Naive B cell (primary cell): ENCODE data around the gene NUDT6. TPM values are rescaled to one million over a fixed set of nuclear protein-coding genes. Genes with fewer than 3 reads are reported as not detected.
"Not testable (repeated sequence)": the region's sequence is repeated elsewhere in the genome, so short reads cannot be mapped to it uniquely, and the experiment has no call there.

Experiments
- ATAC-seq, 2 donors: fragments of 150-1000 bp; cut with Tn5 transposase; 2 replicates each; pipeline ENCODE4 v1.10.0; 2021; ENCODE audit warnings: low read depth in 2 of 2, mild to moderate bottlenecking in 2 of 2, moderate library complexity in 2 of 2
- DNase-seq: peaks from one replicate; pipeline ENCODE4 v3.0.0; 2022
- H3K27ac Mint-ChIP-seq, 6 donors: one replicate each; pipeline ENCODE4 v1.8.0; 2020 to 2022; ENCODE audit warnings: mild to moderate bottlenecking in 6 of 6, mixed read lengths in 6 of 6, moderate library complexity in 5 of 6, inconsistent platforms in 2 of 6
- H3K27me3 Mint-ChIP-seq, 3 donors: one replicate each; pipeline ENCODE4 v1.8.0; 2021 to 2022; ENCODE audit warnings: mixed read lengths in 3 of 3, mild to moderate bottlenecking in 1 of 3
- H3K36me3 Mint-ChIP-seq, 2 donors: one replicate each; pipeline ENCODE4 v1.8.0; 2020 to 2022; ENCODE audit warnings: mixed read lengths in 2 of 2, inconsistent platforms in 1 of 2, mild to moderate bottlenecking in 1 of 2
- H3K4me1 Mint-ChIP-seq, 3 donors: one replicate each; pipeline ENCODE4 v1.8.0; 2020 to 2022; ENCODE audit warnings: mixed read lengths in 3 of 3, inconsistent platforms in 1 of 3, mild to moderate bottlenecking in 1 of 3, moderate library complexity in 1 of 3
- H3K4me3 Mint-ChIP-seq, 8 donors: one replicate each; pipeline ENCODE4 v1.8.0; 2020 to 2022; ENCODE audit warnings: mild to moderate bottlenecking in 8 of 8, mixed read lengths in 8 of 8, moderate library complexity in 8 of 8, inconsistent platforms in 2 of 8
- H3K9me3 Mint-ChIP-seq, 7 donors: one replicate each; pipeline ENCODE4 v1.8.0; 2020 to 2022; ENCODE audit warnings: mixed read lengths in 7 of 7, mild to moderate bottlenecking in 5 of 7, inconsistent platforms in 2 of 7, moderate library complexity in 1 of 7
- polyA plus RNA-seq, 6 donors: library from polyadenylated mRNA; unstranded; fragments of 300-500 nt; fragmentation: Illumina TruSeq; gene quantifications; one replicate each; pipeline ENCODE4 v1.2.3, GENCODE V29; 2021; ENCODE audit warnings: low read depth in 6 of 6

Gene NUDT6
- polyA plus RNA-seq, 6 donors from 2014 or later = 0.73 to 2.6 (median 1.0) TPM; not detected in 1

GRCh38 chr4:122882857-122883735, 39.3 kb downstream of the NUDT6 start:
- ATAC-seq = no peak
- H3K36me3 Mint-ChIP-seq = peaks cover 6 to 11% of the 10 kb centered on the region in 2 donors
- H3K27me3 Mint-ChIP-seq = peaks cover 7 to 17% (median 15%) of the 10 kb centered on the region in 3 donors

GRCh38 chr4:122879001-122879400, 43.4 kb downstream of the NUDT6 start:
- H3K27me3 Mint-ChIP-seq = peaks cover 13 to 29% (median 22%) of the 10 kb centered on the region in 3 donors
- DNase-seq (no peak), ATAC-seq (no peak)
- H3K9me3 Mint-ChIP-seq = peaks cover 7 to 33% (median 17%) of the 10 kb centered on the region in 7 donors
- peaks cover 6 to 11% of the 10 kb centered on the region in 2 donors for H3K36me3 Mint-ChIP-seq
- no peaks in the 10 kb centered on the region for H3K4me1 Mint-ChIP-seq
- no peak overlapping the region for H3K4me3 Mint-ChIP-seq
- no peak overlapping the region for H3K27ac Mint-ChIP-seq

More at GRCh38 chr4:122882857-122883735, 39.3 kb downstream of the NUDT6 start:
- H3K4me1 Mint-ChIP-seq = no peaks in the 10 kb centered on the region
- no peak for DNase-seq
- peaks cover 7 to 33% (median 17%) of the 10 kb centered on the region in 7 donors for H3K9me3 Mint-ChIP-seq
- H3K27ac Mint-ChIP-seq = no peak overlapping the region
- no peak overlapping the region for H3K4me3 Mint-ChIP-seq

DNA sequence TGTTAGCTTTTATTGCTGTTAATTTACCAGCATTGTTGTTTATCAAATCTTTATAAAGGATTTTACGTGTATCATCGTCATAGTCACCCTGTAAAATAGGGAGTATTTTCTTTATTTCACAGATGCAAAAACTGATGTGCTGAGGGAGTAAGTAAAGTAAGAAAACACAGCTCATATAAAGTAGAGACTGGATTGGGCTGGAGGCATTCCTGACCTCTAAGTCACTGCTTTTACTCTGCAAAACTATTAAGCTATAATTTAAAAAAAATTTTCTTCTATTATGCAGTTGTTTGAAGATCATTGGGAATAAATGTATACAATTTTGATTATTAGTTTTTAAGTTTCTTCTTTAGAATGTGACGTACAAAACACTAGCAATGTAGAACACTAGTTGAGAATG, 45.9 kb downstream of the NUDT6 start:
- ATAC-seq (no peak), DNase-seq (no peak)
- no peaks in the 10 kb centered on the region for H3K4me1 Mint-ChIP-seq
- H3K9me3 Mint-ChIP-seq = peaks cover 9 to 26% (median 16%) of the 10 kb centered on the region in 7 donors
- no peak overlapping the region for H3K27ac Mint-ChIP-seq
- H3K36me3 Mint-ChIP-seq = peaks cover 4 to 16% of the 10 kb centered on the region in 2 donors
- H3K4me3 Mint-ChIP-seq = no peak overlapping the region
- peaks cover 32 to 44% (median 34%) of the 10 kb centered on the region in 3 donors for H3K27me3 Mint-ChIP-seq

DNA sequence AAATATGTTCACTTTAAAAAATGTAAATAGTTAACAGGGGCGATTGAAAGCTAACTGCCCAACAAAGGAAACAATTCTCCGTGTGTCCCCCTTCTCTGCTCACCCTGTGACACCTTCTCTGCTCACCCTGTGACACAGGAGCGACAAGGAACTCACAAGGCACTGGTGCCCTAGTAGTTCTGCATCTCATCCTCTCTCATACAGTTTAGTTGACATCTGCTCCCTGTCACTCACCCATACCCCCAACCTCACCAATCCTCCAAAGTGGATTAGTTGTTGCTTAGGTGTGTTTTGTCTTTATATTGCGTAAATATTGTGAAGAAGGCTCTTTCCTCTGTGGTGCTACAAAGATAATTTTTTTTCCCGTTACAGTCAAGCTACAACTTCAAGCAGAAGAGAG, 46.4 kb downstream of the NUDT6 start:
- Mint-ChIP-seq H3K36me3 (peaks cover 2 to 12% of the 10 kb centered on the region in 2 donors), H3K27ac (no peak overlapping the region), H3K4me3 (no peak overlapping the region), H3K4me1 (no peaks in the 10 kb centered on the region), H3K9me3 (peaks cover 4 to 23% (median 13%) of the 10 kb centered on the region in 7 donors), H3K27me3 (peaks cover 32 to 45% (median 36%) of the 10 kb centered on the region in 3 donors)
- ATAC-seq = no peak
- no peak for DNase-seq

- no peaks in the 10 kb centered on the region for H3K4me1 Mint-ChIP-seq
These were observed 48.4 kb downstream of the NUDT6 start for GRCh38 chr4:122873821-122874593.

GRCh38 chr4:122873146-122873545, 49.3 kb downstream of the NUDT6 start:
- no peak for DNase-seq
- Mint-ChIP-seq H3K36me3 (peaks cover 9 to 11% of the 10 kb centered on the region in 2 donors), H3K27me3 (peaks cover 24 to 47% (median 38%) of the 10 kb centered on the region in 3 donors), H3K4me1 (no peaks in the 10 kb centered on the region), H3K27ac (no peak overlapping the region), H3K9me3 (peaks cover 1 to 24% (median 7%) of the 10 kb centered on the region in 7 donors), H3K4me3 (no peak overlapping the region)
- ATAC-seq = no peak

More at GRCh38 chr4:122873821-122874593, 48.4 kb downstream of the NUDT6 start:
- Mint-ChIP-seq H3K9me3 (peaks cover 1 to 21% (median 6%) of the 10 kb centered on the region in 7 donors), H3K36me3 (peaks cover 9 to 11% of the 10 kb centered on the region in 2 donors), H3K27ac (no peak overlapping the region), H3K4me3 (no peak overlapping the region), H3K27me3 (peaks cover 24 to 53% (median 46%) of the 10 kb centered on the region in 3 donors)
- DNase-seq (no peak), ATAC-seq (no peak)

GRCh38 chr4:122868235-122868634, 54.2 kb downstream of the NUDT6 start:
- not testable (repeated sequence) for ATAC-seq, H3K4me1 Mint-ChIP-seq, DNase-seq, H3K4me3 Mint-ChIP-seq
- Mint-ChIP-seq H3K27ac (peak overlapping the region in 1 of 6 donors; percentile 55), H3K27me3 (peaks cover 22 to 32% (median 31%) of the 10 kb centered on the region in 3 donors), H3K36me3 (peaks cover 9 to 11% of the 10 kb centered on the region in 2 donors), H3K9me3 (peaks cover 3 to 24% (median 7%) of the 10 kb centered on the region in 7 donors)

- DNase-seq = no peak
- no peak for ATAC-seq
- Mint-ChIP-seq H3K36me3 (peaks cover 0 to 2% of the 10 kb centered on the region in 2 donors), H3K4me3 (no peak overlapping the region), H3K27me3 (peaks cover 19 to 22% (median 22%) of the 10 kb centered on the region in 3 donors), H3K9me3 (peaks cover 0 to 17% (median 3%) of the 10 kb centered on the region in 7 donors), H3K4me1 (no peaks in the 10 kb centered on the region), H3K27ac (no peak overlapping the region)
These were observed 57.0 kb downstream of the NUDT6 start for GRCh38 chr4:122865425-122865824.

DNA sequence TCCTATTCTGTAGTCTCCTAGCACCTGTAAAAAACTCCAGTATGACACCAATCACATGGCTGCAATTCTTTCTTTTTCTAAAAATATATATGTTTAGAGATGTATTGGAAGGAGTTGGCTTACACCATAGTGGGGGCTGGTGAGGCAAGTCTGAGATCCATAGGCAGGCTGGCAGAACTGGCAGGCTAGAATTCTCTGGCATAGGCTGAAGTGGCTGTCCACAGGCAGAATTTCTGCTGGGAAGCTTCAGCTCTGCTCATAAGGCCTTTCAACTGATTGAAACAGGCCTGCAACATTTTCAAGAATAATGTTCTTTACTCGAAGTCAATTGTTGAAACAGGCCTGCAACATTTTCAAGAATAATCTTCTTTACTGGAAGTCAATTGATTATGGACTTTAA, 58.8 kb downstream of the NUDT6 start:
- no peaks in the 10 kb centered on the region for H3K4me1 Mint-ChIP-seq
- H3K4me3 Mint-ChIP-seq = no peak overlapping the region
- ATAC-seq = no peak
- no peak overlapping the region for H3K27ac Mint-ChIP-seq
- H3K9me3 Mint-ChIP-seq = peaks cover 0 to 4% (median 2%) of the 10 kb centered on the region in 7 donors
- DNase-seq = no peak
- H3K27me3 Mint-ChIP-seq = peaks cover 15 to 31% (median 18%) of the 10 kb centered on the region in 3 donors
- H3K36me3 Mint-ChIP-seq = no peaks in the 10 kb centered on the region

DNA sequence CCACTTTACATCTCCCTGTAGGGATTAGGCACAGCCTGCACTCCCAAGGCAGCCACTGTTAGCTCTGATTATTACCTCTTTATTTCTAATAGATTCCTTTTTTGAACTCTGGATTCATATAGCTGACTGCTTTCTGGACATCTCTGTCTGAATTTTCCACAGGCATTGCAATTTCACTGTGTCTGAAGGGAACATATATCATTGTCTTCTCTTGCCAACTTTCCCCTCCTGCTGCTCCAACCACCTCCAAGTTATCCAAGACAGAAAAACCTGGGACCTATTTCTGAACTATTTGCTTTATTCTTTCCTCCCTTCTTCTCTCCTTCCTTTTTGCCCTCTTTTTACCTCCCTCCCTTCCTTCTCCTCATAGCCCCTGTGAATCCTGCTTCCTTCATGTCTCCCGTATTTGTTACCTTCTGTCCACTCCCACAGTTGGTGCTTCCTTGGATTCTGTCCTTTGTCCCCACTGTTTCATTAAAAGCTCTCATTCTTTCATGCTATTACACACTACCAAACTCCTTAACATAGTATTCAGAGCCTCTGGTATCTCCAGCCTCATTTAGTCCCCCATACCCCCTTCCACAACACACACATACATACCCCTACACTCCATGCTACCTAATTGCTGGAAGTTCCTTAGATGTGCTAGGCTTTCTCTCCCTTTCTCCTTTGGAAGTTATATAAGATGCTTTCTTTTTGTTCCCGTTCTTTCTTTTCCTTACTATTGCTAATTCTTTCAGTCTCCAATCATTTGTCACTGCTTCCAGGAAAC, 61.0 kb downstream of the NUDT6 start:
- ATAC-seq (no peak), DNase-seq (no peak)
- Mint-ChIP-seq H3K9me3 (no peaks in the 10 kb centered on the region), H3K4me1 (no peaks in the 10 kb centered on the region), H3K4me3 (no peak overlapping the region), H3K36me3 (no peaks in the 10 kb centered on the region), H3K27me3 (peaks cover 15 to 31% (median 25%) of the 10 kb centered on the region in 3 donors), H3K27ac (no peak overlapping the region)

DNA sequence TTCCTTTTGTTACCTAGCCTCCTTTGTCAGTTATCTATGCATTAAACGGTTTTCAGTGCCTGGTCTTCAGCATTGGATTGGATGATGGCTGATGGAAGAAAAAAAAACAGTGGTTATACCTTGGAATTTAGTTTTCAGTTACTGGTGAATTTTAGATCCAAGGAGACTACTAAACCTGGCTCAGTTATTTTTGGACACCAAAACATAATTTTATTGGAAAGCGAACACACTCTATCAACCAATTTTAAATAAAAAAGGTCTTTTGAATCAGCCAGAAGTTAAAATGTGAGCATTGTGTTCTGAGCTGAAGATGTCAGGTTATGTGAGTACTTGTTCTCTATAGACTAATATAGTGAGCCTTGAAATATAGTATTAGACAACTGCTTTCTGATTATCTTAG, 63.7 kb downstream of the NUDT6 start:
- ATAC-seq (no peak), DNase-seq (no peak)
- Mint-ChIP-seq H3K9me3 (no peaks in the 10 kb centered on the region), H3K27me3 (peaks cover 16 to 31% (median 29%) of the 10 kb centered on the region in 3 donors), H3K4me3 (no peak overlapping the region), H3K27ac (no peak overlapping the region), H3K4me1 (no peaks in the 10 kb centered on the region), H3K36me3 (no peaks in the 10 kb centered on the region)

DNA sequence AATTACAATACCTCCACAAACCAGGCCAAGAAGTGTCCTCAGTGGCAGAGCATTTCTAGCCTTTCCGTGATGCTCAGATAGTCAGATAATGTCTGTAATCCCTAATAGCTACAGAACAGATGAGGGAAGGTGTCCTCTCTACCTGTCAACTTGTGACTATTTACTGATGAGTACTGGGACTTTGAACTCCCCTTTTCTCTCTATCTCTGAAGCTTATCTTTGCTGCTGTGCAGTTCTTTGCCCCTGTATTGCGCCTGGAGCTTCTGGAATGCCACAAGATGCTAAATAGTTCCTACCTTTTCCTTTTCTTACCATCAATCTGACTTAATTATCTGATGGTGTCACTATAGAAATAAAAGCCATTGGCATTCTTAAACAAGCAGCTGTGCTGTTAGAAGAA, 65.2 kb downstream of the NUDT6 start:
- Mint-ChIP-seq H3K9me3 (no peaks in the 10 kb centered on the region), H3K4me1 (no peaks in the 10 kb centered on the region), H3K4me3 (no peak overlapping the region), H3K36me3 (no peaks in the 10 kb centered on the region), H3K27me3 (peaks cover 25 to 37% (median 34%) of the 10 kb centered on the region in 3 donors), H3K27ac (no peak overlapping the region)
- DNase-seq (no peak), ATAC-seq (no peak)
